Mesodermal cell (in vitro differentiated cells): Measurements from ENCODE around the gene HDAC1.
A peak's percentile ranks its signal among the peaks of the same experiment; 100 is the strongest.
"Not testable (repeated sequence)": the region's sequence is repeated elsewhere in the genome, so short reads cannot be mapped to it uniquely, and the experiment has no call there.

Experiments
- H3K27ac ChIP-seq: 2 replicates; pipeline ENCODE4 v1.7.0; 2013; ENCODE audit warnings: mild to moderate bottlenecking, low read depth, low read length, moderate library complexity; ENCODE audit not compliant: severe bottlenecking
- H3K36me3 ChIP-seq: 2 replicates; pipeline ENCODE4 v1.7.1; 2013; ENCODE audit warnings: mild to moderate bottlenecking, low read length, moderate library complexity; ENCODE audit not compliant: control insufficient read depth, insufficient read depth
- H3K4me1 ChIP-seq: one replicate; pipeline ENCODE4 v1.7.1; 2013; ENCODE audit warnings: mild to moderate bottlenecking, low read length; ENCODE audit not compliant: insufficient read depth, control insufficient read depth, poor library complexity, severe bottlenecking
- H3K4me3 ChIP-seq: 2 replicates; pipeline ENCODE4 v1.7.0; 2013; ENCODE audit warnings: low read length, control low read depth, mild to moderate bottlenecking; ENCODE audit not compliant: insufficient read depth, poor library complexity, severe bottlenecking; ENCODE audit errors: extremely low read depth
- H3K9me3 ChIP-seq: 2 replicates; pipeline ENCODE4 v1.7.1; 2013; ENCODE audit warnings: mild to moderate bottlenecking, low read length, moderate library complexity; ENCODE audit not compliant: control insufficient read depth
- WGBS, 2 experiments: methylation state at CpG; one replicate each; pipeline ENCODE4 v1.1.5; 2013; ENCODE audit warnings: missing lambda C conversion rate in 2 of 2; ENCODE audit not compliant: insufficient coverage in 2 of 2; 5-methylcytosine and 5-hydroxymethylcytosine counted together

The HDAC1 gene

DNA sequence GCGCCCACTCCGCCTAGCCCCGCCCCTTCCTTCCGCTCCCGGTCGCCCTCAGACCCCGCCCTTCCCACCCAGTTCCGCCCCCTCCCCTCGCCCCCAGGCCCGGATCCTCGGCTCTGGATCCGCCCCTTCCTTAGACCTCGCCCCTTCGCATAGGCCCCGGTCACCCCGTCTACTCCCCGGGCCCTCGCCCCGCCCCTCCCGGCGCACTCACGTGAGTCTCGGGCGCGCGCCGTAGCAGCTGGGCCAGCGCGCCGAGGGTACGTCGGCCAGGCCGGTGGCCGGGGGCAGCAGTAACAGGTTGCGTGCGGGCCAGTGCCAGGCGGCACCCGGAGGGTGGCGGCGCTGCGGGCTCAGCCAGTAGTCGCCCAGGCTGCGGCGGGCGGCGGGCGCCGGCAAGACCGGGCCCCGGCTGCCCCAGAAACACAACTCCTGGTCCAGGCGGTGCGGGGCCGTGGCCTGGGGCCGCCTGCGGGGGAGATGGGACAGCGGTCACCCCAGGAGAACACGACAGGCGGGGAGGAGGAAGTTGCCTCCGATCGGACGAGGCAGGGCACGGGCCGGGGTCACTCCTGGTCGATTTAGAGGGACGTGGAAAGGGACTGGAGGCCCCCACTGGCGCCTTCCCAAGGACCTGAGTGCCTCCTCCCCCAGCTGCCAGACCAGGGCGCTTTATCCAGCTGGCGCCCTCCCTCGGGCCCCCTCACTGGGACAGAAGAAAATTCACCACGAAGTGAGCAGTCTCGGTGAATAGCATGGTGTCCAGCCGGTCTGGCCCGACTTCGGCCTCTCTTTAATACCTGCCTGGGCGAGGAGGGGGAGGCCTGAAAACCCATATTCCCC lies 59.7 kb downstream of the HDAC1 start:
- Histone ChIP-seq H3K9me3 (peaks cover 9% of the 10 kb centered on the region), H3K4me3 (peak overlapping the region; percentile 59), H3K27ac (peak overlapping the region; percentile 89), H3K4me1 (peaks cover 27% of the 10 kb centered on the region), H3K36me3 (no peaks in the 10 kb centered on the region)
- WGBS, 2 experiments: 3 to 4% methylated on average over 51 to 56 of the region's 75 CpGs

DNA sequence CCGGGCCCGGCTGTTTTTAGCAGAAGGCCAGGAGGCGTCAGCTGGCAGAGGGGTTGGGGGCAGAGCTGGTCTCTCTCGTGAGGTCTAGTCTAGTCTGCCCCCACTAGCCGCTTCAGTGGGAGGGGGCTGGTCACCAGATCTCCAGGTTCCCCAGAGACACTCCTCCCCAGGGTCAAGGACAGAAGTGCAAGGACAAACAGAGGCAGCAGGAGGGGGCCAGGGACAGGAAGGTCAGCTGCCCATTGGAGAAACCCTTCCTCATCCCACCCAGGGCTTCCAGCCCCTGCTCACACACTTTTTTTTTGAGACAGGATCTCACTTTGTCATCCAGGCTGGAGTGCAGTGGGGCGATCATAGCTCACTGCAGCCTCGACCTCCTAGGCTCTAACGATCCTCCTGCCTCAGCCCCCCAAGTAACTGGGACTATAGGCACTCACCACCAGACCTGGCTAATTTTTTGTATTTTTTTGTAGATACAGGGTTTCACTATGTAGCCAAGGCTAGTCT lies 60.4 kb downstream of the HDAC1 start:
- Histone ChIP-seq H3K9me3 (peaks cover 9% of the 10 kb centered on the region), H3K4me3 (peak overlapping the region; percentile 59), H3K36me3 (no peaks in the 10 kb centered on the region), H3K4me1 (peaks cover 27% of the 10 kb centered on the region), H3K27ac (peak overlapping the region; percentile 89)
- WGBS, 2 experiments: 75 to 76% methylated on average over 5 to 8 of the region's 8 CpGs

DNA sequence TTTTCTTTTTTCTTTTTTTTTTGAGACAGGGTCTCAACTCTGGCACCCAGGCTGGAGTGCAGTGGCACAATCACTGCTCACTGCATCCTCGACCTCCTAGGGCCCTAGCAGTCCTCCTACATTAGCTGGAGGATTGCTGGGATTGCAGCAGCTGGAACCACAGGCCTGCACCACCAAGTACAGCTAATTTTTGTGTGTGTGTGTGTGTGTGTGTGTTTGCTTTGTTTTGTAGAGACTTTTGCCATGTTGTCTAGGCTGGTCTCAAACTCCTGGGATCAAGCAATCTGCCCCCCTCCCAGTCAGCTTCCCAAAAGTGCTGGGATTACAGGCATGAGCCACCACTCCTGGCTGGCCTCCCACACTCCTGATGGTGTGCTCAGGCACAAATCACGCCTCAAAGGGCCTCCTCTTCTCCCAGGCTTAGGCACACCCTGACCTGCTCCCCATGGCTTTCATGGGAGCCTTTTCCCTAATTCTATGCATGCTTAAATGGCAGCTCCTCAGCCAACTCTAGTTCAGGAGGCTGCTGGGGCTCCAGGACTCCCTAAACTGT lies 61.0 kb downstream of the HDAC1 start:
- Histone ChIP-seq H3K4me1 (peaks cover 27% of the 10 kb centered on the region), H3K36me3 (no peaks in the 10 kb centered on the region), H3K27ac (no peak overlapping the region), H3K4me3 (no peak overlapping the region), H3K9me3 (peaks cover 9% of the 10 kb centered on the region)
- 90 to 100% methylated on average over 1 to 2 of the region's 2 CpGs for WGBS, 2 experiments

DNA sequence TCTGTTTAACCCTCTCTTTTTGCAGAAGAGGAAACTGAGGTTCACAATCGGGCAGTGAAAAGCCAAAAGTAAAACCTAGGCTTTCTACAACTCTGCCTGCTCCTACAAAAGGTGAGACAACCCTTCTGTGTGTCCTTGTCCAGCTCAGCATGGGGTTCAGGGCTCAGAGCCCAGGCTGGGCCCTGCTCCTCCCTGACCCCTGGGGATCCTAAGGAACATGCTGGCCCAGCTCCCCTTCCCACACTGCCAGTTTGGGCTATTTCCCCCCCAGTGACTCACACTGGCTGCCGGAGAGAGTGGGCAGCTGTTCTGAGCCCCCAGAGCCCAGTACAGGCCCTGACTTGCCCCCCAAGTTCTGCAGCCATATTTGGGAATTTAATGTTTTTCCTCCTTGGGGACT lies 61.5 kb downstream of the HDAC1 start:
- peaks cover under 1% of the 10 kb centered on the region for H3K36me3 ChIP-seq
- no peak overlapping the region for H3K4me3 ChIP-seq
- H3K27ac ChIP-seq: peak overlapping the region; percentile 79
- peaks cover 27% of the 10 kb centered on the region for H3K4me1 ChIP-seq
- WGBS, 2 experiments: 70 to 93% methylated on average over 2 of the region's 2 CpGs
- H3K9me3 ChIP-seq: peaks cover 9% of the 10 kb centered on the region

- Histone ChIP-seq H3K4me1 (peaks cover 27% of the 10 kb centered on the region), H3K36me3 (peaks cover 3% of the 10 kb centered on the region), H3K9me3 (peaks cover 9% of the 10 kb centered on the region), H3K27ac (peak overlapping the region; percentile 79), H3K4me3 (no peak overlapping the region)
- 35 to 57% methylated on average over 2 of the region's 2 CpGs for WGBS, 2 experiments
Measured at GRCh38 chr1:32353886-32354570, 62.1 kb downstream of the HDAC1 start.

DNA sequence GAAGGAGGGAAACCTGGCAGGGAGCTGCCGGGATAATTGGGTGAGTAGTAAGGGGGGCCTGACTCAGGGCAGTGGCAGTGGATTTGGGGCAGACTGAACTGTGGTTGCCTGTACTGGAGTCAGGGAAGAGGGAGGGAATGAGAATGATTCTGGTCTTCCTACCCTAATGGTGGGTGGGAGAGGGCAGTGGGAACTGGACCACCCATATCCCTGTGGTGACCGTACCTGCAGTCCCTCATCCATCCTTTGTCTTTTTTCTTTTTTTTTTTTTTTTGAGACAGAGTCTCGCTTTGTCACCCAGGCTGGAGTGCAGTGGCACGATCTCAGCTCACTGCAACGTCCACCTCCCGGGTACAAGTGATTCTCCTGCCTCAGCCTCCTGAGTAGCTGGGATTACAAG lies 63.9 kb downstream of the HDAC1 start:
- not testable (repeated sequence) for H3K9me3 ChIP-seq, H3K27ac ChIP-seq, H3K4me3 ChIP-seq, H3K36me3 ChIP-seq
- 93 to 100% methylated on average over 4 to 5 of the region's 6 CpGs for WGBS, 2 experiments
- peaks cover 23% of the 10 kb centered on the region for H3K4me1 ChIP-seq

DNA sequence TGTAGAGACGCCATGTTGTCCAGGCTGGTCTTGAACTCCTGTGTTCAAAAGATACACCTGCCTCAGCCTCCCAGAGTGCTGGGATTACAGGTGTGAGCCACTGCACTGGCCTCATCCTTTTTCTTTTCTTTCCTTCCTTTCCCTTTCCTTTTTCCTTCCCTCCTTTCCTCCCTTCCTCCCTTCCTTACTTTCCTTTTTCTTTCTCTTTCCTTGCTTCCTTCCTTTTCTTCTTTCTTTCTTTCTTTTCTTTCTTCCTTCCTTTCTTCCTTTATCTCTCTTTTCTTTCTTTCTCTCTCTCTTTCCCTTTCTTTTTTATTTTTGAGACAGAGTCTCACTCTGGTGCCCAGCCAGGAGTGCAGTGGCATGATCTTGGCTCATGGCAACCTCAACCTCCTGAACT lies 64.6 kb downstream of the HDAC1 start:
- 85 to 92% methylated on average over 1 of the region's 1 CpG for WGBS, 2 experiments
- Histone ChIP-seq H3K4me3 (no peak overlapping the region), H3K4me1 (peaks cover 23% of the 10 kb centered on the region), H3K9me3 (no peaks in the 10 kb centered on the region), H3K27ac (no peak overlapping the region), H3K36me3 (peaks cover 3% of the 10 kb centered on the region)

DNA sequence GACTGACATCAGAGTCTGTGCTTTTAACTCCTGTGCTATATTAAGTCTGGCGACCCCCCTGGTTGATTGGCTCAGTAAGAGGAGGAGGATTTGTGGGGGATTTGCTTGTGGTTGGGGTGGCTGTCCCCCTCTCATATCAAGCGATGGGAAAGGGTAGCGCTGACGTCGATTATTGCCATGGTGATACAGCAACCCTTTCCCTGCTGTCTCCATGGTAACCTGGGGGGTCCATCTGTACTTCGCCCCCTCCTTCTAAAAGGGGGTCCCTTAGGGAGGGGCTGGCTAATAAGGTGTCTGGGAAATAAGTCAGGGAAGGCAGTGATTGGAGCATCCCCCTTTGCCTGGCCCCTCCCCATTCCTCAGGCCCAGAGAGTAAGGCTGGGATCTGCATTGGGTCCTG lies 65.7 kb downstream of the HDAC1 start:
- Histone ChIP-seq H3K4me1 (peaks cover 21% of the 10 kb centered on the region), H3K36me3 (peaks cover 3% of the 10 kb centered on the region), H3K9me3 (no peaks in the 10 kb centered on the region), H3K4me3 (no peak overlapping the region), H3K27ac (no peak overlapping the region)
- WGBS, 2 experiments: 90 to 100% methylated on average over 1 to 6 of the region's 6 CpGs

GRCh38 chr1:32358435-32358834 lies 66.6 kb downstream of the HDAC1 start:
- Histone ChIP-seq H3K27ac (no peak overlapping the region), H3K4me3 (no peak overlapping the region), H3K9me3 (no peaks in the 10 kb centered on the region), H3K4me1 (peaks cover 13% of the 10 kb centered on the region), H3K36me3 (peaks cover 11% of the 10 kb centered on the region)
- WGBS, 2 experiments: 100% methylated on average over 3 of the region's 3 CpGs

DNA sequence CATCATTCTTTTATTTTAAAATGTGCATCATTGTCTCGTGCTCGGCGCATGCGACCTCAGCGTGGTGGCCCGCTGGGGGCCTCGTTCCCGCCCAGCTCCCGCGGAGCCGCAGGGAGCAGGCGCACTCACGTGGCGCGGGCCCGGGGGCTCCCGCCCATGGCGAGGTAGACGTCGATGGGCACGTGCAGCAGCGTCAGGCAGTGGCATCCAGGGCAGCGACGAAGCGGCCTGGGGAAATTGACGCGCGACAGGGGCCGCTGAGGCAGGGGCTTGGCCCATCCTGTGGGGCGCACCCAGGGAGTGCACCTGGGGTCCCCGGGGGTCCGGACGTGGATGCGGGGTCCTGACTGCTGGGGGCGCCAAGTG lies 69.4 kb downstream of the HDAC1 start:
- 73 to 82% methylated on average over 24 to 29 of the region's 35 CpGs for WGBS, 2 experiments
- Histone ChIP-seq H3K4me3 (no peak overlapping the region), H3K36me3 (peaks cover 39% of the 10 kb centered on the region), H3K9me3 (no peaks in the 10 kb centered on the region), H3K27ac (no peak overlapping the region), H3K4me1 (peaks cover 5% of the 10 kb centered on the region)
